ENCODE results near the gene LRRC32.
A peak's percentile ranks its signal among the peaks of the same experiment; 100 is the strongest.

LRRC32 gene

GRCh38 chr11:76677458-76677765 is 6.9 kb upstream of the LRRC32 start:
- no peak for DNase-seq

DNA sequence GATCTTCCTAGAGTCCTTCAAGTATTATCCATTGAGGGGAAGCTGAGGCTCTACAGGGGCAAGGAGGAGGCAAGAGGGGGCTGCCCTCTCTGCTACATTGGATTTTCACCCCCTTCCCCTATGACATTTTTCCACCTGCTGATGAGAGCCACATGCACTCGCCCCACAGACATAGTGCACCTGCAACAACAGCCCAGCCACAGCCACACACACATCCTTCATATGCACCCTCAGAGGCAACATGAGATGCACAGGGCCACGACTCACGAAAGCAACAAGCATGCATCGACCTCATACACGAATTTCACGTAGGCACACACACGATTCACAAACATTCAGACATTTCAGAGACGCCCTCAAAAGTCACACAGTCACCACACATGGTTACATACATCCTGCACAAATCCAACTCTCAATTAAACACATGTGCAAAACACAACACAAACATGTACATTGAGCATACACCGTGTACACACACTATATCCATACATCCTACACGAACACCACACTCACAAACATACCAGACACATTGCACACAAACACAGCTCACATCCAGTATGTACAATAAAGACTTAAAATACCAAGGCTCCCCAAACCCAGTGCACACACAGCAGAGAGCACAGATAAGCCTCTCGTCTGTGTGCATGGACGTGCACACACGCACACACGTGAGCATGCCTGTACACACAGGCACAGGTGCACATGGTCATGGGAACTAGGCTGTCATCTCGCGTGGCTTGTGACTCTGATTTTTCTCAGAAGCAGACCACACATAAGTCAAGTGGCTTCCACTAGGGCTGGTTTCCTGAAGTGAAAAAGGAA is 6.3 kb upstream of the LRRC32 start:
- DNase-seq, result no peak

DNA sequence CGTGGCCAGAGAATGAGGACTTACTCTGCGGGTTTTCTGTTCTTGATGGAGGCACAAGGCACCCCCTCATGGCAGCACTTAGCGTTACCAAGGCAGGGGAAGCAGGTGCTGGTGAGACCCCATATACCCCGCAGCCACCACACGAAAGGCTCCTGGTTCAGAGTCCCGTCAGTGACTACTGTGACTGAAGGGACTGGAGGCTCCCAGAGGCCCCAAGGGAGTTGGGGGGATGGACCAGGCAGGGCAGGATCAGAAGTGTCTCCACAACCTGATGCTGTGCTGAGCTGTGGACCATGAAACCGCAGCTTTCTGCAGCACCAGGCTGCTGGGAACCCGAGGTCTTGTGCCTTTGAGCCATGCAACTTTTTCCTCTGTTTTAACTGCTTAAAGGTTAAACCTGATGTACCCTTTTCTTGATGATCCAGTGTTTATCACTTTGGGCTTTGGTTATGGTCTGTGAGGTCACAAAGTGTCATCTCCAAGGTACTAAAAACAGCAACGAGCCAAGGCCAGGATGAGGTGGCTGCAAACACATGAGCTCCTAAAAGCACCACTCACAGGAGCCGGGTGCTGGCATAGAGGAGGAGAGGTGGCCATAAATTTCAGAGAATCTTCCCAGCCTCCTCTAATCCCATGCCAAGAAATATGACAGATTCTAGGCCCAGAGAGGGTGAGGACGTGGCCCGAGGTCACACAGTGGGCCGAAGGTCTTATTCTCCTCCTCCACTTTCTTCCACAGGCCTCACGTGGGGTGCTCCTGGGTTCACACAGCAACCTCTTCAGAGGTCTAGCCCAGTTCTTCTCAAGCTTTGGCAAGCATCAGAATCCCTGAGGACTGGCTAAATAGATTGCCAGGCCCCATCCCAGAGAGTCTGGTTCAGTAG is 4.2 kb upstream of the LRRC32 start:
- no peak for DNase-seq

- no peak for DNase-seq
These were observed 2.9 kb upstream of the LRRC32 start for GRCh38 chr11:76673176-76674142.

- no peak for DNase-seq
These were observed 2.1 kb upstream of the LRRC32 start for GRCh38 chr11:76672431-76673175.

DNA sequence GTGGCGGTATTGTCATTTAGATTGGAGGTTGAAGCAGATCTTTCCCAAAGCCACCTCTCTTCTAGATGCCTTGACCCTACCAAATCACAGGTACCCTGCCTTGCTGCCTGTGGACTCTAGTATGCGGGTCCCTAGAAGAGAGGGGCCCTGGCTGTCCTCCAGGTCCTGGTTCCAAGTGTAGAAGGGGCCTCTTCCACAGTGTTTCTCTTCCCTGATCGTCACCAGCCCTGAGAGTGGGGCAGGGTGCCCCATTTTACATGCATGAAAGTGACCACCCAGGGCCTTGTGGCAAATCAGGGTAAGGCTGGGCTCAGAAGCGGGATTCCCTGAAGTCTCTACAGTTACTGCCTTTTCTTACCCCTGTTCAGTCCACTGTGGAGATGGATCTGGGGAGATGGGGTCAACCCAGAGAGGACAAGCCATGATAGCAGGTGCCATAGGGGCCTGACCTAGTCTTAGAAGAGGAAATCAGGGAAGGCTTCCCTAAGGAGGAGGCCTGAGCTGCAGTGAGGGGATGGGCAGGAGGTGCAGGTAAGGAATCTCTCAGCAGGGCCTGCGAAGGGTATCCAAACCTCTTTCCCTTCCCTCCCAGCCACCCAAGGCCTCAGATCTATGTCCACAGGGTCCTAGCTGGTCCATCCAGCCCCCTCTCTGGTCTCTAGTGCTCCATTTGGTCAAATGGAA is 1.2 kb upstream of the LRRC32 start:
- no peak for DNase-seq

- no peak for DNase-seq
These were observed 668 bp upstream of the LRRC32 start for GRCh38 chr11:76671237-76671592.

DNA sequence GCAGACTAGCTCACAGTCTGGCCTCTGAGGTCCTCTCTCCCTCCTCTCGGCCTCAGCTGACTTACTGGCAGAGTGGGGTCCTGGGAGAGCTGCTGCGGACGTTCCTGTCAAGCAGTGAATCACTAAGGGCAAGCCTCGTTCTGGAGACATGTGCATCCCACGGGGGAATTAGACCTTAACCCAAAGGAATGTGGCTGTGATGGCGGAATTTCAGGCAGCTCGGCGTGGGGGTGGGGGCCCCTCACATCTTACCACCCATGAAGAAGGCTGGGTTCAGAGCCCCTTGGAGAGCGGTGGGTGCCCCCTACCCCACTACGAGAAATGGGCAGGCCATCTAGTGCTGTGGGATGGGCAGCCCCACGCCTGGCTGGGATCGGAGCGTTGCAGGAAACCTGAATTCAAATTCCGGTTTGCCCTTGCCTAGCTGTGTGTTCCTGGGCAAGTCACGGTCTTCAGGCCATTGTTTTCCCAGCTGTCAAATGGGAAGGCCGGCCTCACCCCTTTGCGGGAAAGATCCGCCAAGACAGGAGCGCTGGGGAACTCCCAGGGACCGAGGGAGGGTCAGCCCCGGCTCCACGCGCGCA is 554 bp downstream of the LRRC32 start:
- DNase-seq, result no peak

DNA sequence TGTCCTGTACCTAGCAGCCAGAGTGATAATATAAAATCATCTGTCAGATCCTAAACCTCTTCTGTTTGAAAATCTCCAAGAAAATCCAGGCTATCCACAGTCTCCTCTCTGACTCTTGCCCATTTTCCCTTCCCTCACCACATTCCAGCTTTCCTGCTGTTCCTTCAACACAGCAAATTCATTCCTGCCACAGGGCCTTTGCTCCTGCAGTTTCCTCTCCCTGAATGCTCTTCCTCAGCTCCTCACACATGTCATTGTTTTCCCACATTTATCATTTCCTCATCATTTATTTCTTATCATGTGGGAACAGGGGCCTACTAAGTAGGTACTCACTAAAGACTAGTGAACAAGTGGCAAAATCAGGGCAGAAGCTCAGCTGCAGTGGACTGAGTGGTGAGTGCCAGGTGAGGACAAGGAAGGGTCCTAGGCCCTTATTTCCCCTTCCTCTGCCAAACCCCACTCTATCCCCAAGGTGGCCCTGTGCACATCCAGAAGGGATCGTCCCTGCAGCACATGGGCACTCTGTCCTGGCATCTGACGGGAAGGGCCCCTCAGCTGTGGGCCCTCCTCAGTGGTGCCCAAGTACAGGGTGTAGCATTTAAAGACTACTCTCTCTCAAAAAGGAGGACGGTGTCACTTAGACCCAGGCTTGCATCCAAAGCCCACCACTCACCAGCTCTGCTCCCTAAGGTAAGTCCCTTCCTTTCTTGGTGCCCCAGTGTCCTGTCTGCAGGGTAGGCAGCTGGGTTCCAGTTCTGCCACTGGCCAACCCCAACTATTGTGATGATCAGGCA is 2.0 kb downstream of the LRRC32 start:
- peak; percentile 5 for DNase-seq

DNA sequence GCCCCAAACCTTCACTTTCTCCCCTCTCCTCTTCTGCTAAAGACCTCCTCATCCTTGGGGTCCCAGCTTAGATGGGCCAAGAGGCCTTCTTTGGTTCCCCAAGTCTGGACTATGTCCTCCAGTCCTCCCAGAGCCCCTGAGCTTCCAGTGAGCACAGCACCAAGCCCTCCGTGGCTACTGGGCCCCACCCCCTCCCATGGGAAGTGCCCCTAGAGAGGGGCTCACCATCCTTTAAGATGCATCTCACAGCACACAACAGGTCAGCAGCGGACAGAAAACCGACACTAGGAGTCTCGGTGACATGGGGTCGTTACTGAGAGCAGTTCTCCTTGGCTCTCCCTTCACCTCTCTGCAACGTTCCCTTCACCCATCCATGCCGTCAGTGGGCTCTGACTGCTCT is 2.7 kb downstream of the LRRC32 start:
- peak; percentile 7 for DNase-seq

DNA sequence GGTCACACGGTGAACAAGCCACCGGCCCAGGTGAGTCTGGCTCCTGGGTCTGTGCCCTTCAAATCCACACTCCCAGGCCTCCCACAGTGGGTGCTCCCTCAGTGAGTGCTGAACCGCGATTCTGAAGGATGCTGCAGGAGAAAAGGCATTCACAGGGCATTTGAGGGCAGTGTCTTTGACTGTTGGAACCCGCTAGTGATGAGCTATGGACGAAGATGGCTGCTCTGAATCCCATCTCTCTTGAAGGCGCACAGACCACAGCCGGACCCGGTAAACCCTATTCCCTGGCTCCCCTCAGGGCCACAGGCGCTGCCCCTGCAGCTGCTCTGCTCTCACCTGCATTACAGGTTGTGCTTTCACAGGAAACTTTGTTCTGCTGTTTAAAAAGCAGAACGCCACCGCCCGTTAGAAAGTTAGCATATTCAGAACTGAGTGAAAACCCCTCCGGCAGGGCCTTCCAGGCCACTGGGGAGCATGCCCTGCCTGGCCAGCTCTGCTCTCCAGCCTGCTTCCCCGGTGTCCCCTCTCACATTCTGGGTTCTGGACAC is 3.2 kb downstream of the LRRC32 start:
- DNase-seq, result peak; percentile 6

DNA sequence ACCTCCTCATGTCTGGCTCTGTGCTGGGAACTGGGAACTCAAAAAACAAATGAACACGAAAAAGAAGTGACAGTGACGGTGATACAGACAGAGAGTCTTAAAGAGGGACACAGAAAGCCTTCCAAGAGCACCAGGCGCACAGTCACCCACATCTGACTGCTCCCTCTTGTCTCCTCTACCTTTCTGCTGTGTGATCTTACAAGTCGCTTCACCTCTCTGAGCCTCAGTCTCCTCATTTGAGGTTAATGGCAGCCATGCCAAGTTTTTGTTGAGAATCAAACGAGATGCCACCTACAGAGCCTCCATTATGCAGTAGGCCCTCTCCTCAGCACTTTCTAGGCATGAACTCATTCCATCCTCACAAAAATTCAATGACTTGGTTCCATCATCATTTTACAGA is 3.7 kb downstream of the LRRC32 start:
- DNase-seq, result peak; percentile 6

DNA sequence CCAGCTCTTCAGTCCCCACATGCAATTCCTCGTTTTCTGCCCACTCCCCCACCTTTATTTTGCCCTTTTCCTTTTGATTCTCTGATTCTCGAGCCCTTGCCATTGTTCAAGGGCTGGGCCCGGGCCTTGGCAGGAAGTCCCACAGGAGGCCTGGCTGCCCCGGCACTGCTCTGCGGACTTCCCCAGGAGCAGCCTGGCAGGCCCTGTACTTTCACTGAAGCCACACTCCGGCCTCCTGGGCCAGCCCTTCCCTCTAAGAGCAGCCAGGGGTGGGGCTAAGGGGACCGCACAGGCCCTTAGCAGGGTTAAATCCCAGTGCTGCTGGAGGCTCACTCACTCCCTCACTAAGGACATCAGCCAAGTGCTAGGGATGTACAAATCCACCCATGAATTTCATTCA is 4.1 kb downstream of the LRRC32 start:
- DNase-seq, result peak; percentile 56

- DNase-seq, result peak; percentile 14
These were observed 4.6 kb downstream of the LRRC32 start for GRCh38 chr11:76665921-76666351.

DNA sequence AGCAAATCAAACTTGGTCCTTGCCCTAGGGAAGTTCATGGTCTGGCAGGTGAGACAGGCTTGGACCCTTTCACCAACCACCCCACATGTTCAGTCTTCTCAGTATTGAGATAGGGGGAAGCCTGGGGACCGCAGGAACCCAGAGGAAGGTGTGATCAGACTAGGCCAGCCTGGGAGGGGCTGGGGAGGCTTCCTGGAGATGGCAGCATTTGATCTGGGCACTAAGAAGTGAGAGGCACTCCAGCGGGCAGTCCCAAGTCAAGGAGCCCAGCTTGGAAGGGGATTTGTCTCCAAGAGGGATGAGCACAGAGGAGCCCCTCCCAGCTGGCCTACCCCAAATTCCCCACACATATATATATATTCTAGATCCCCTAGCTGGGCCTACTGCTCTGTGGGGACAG is 5.4 kb downstream of the LRRC32 start:
- DNase-seq, result no peak

- peak; percentile 29 for DNase-seq
These were observed 5.9 kb downstream of the LRRC32 start for GRCh38 chr11:76664578-76665061.

GRCh38 chr11:76663912-76664440 is 6.6 kb downstream of the LRRC32 start:
- DNase-seq, result peak; percentile 5

DNA sequence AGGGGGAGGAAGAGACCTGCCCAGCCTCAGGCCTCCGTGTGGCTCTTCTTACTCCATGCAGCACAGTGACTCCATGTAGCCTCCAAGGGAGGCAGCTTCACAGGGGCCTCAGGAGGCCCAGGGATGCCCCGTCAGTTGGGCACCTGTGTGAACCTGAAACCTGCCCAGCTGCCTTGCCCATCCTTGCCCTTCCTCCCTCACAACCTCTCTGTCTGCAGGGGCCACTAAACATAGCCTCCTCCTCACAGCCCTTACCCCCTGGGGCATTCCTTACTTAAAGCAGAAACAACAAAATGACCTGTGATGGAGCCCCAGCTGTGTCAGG is 7.1 kb downstream of the LRRC32 start:
- DNase-seq, result peak; percentile 8

- DNase-seq, result peak; percentile 17
These were observed 7.7 kb downstream of the LRRC32 start for GRCh38 chr11:76662656-76663485.
